Esophagus squamous epithelium (tissue), 5 donors: Measurements from ENCODE around the gene BABAM1. TPM values are rescaled to one million over a fixed set of nuclear protein-coding genes. Genes with fewer than 3 reads are reported as not detected.

Experiments
- DNase-seq: peaks from one replicate; lab custom pipeline; 2025; lab: John Stamatoyannopoulos, UW
- H3K27ac ChIP-seq, 4 donors: fragments of 200-600 bp; sonication (generic); one replicate each; pipeline ENCODE4 v1.5.1; 2016 to 2019; ENCODE audit warnings: mild to moderate bottlenecking in 1 of 4
- H3K27me3 ChIP-seq, 4 donors: fragments of 200-600 bp; sonication (generic); 1 replicate in 3 of 4; 2 replicates in 1 of 4; pipeline versions ENCODE4 v1.5.1 to v1.6.0; 2017 to 2021; ENCODE audit warnings: antibody characterized with exemption in 1 of 4
- H3K36me3 ChIP-seq, 3 donors: fragments of 200-600 bp; sonication (generic); one replicate each; pipeline ENCODE4 v1.5.1; 2016 to 2019
- H3K4me1 ChIP-seq, 3 donors: fragments of 200-600 bp; sonication (generic); one replicate each; pipeline ENCODE4 v1.5.1; 2017 to 2019
- H3K4me3 ChIP-seq, 4 donors: fragments of 200-600 bp; sonication (generic); 1 replicate in 3 of 4; 2 replicates in 1 of 4; pipeline ENCODE4 v1.5.1; 2016 to 2019; ENCODE audit warnings: mild to moderate bottlenecking in 2 of 4, moderate library complexity in 1 of 4
- H3K9me3 ChIP-seq, 3 donors: fragments of 200-600 bp; sonication (generic); one replicate each; pipeline ENCODE4 v1.5.1; 2016 to 2019
- CTCF ChIP-seq, 6 experiments: fragments of 450-650 bp in 4 of 6; fragments of 200-600 bp in 2 of 6; sonication (generic) in 2 of 6; IDR thresholded peaks; one replicate each; pipeline ENCODE4 v1.5.1; 2016 to 2019; ENCODE audit warnings: antibody characterized with exemption in 6 of 6, mild to moderate bottlenecking in 4 of 6, moderate library complexity in 4 of 6
- POLR2A ChIP-seq, 4 donors: fragments of 450-650 bp; IDR thresholded peaks; one replicate each; pipeline ENCODE4 v1.6.1; 2017; ENCODE audit warnings: antibody characterized with exemption in 4 of 4, mild to moderate bottlenecking in 4 of 4, moderate library complexity in 3 of 4
- WGBS, 2 donors: methylation state at CpG; one replicate each; pipeline ENCODE4 v1.1.5; 2018; 5-methylcytosine and 5-hydroxymethylcytosine counted together
- intact Hi-C: fragments of 100-400 bp; cut with DNase I; formaldehyde crosslinking; loops from one replicate; pipeline ENCODE4 v1.15.0; 2022
- total RNA-seq, 4 donors: library from RNA; depleted of rRNA; stranded (reverse); fragments of >200 nt; gene quantifications; one replicate each; pipeline ENCODE4 v1.1.0, GENCODE V29; 2016
- donor health status: DM: yes; HTN: yes; CAD: no.

BABAM1 gene
- total RNA-seq, 4 donors from 2014 or later = 29.1 to 55.8 (median 53.1) TPM

GRCh38 chr19:17243211-17243829 is 23.9 kb upstream of the BABAM1 start:
- intact Hi-C loops = no loop called here
- Histone ChIP-seq H3K27me3 (no peaks in the 10 kb centered on the region), H3K27ac (peak overlapping the region; percentile 88 to 94 (median 92)), H3K36me3 (peaks cover 0 to 31% (median 5%) of the 10 kb centered on the region in 3 donors), H3K4me3 (peak overlapping the region; percentile 81 to 95 (median 90)), H3K4me1 (peaks cover 23 to 70% (median 36%) of the 10 kb centered on the region in 3 donors), H3K9me3 (no peaks in the 10 kb centered on the region)
- WGBS, 2 donors = 60 to 100% methylated on average over 1 of the region's 8 CpGs
- no peak for DNase-seq
- TF ChIP-seq POLR2A (IDR thresholded peaks at IDR 0.05) = no peak
- TF ChIP-seq CTCF (IDR thresholded peaks at IDR 0.05) = no peak

- intact Hi-C loops = no loop called here
- no peaks in the 10 kb centered on the region for H3K27me3 ChIP-seq
- peak overlapping the region; percentile 88 to 94 (median 92) for H3K27ac ChIP-seq
- H3K36me3 ChIP-seq = peaks cover 0 to 24% (median under 1%) of the 10 kb centered on the region in 3 donors
- no peak for TF ChIP-seq POLR2A (IDR thresholded peaks at IDR 0.05)
- TF ChIP-seq CTCF (IDR thresholded peaks at IDR 0.05) = no peak
- H3K4me3 ChIP-seq = peak overlapping the region; percentile 81 to 95 (median 90)
- no peaks in the 10 kb centered on the region for H3K9me3 ChIP-seq
- H3K4me1 ChIP-seq = peaks cover 23 to 77% (median 41%) of the 10 kb centered on the region in 3 donors
- DNase-seq = no peak
- WGBS, 2 donors = 0 to 9% methylated on average over 2 to 8 of the region's 52 CpGs
Measured at GRCh38 chr19:17243830-17244617, 23.2 kb upstream of the BABAM1 start.

GRCh38 chr19:17244618-17245534 is 22.4 kb upstream of the BABAM1 start:
- TF ChIP-seq POLR2A (IDR thresholded peaks at IDR 0.05) (no peak), CTCF (IDR thresholded peaks at IDR 0.05) (no peak)
- Histone ChIP-seq H3K9me3 (no peaks in the 10 kb centered on the region), H3K4me1 (peaks cover 23 to 85% (median 41%) of the 10 kb centered on the region in 3 donors), H3K4me3 (peak overlapping the region; percentile 81 to 95 (median 90)), H3K27ac (peak overlapping the region; percentile 88 to 94 (median 92)), H3K27me3 (no peaks in the 10 kb centered on the region), H3K36me3 (peaks cover 0 to 15% (median 0%) of the 10 kb centered on the region in 3 donors)
- intact Hi-C loops = no loop called here
- DNase-seq = no peak
- WGBS, 2 donors = 8% methylated on average over 4 of the region's 100 CpGs; no CpG with 5 or more reads in 1 of the 2 donors

- H3K4me3 ChIP-seq = peak within 1 kb of the TSS; percentile 81 to 95 (median 90)
- H3K27ac ChIP-seq = peak within 1 kb of the TSS; percentile 90 to 94 (median 92)
- H3K27me3 ChIP-seq = no peaks in the 10 kb centered on the region
- H3K9me3 ChIP-seq = no peaks in the 10 kb centered on the region
- no peak for DNase-seq
- intact Hi-C loops = no loop called here
- H3K36me3 ChIP-seq = peaks cover 0 to 9% (median 0%) of the 10 kb centered on the region in 3 donors
- H3K4me1 ChIP-seq = peaks cover 23 to 87% (median 41%) of the 10 kb centered on the region in 3 donors
- no CpG with 5 or more reads among the region's 72 CpGs for WGBS, 2 donors
- TF ChIP-seq CTCF (IDR thresholded peaks at IDR 0.05) = no peak
- TF ChIP-seq POLR2A (IDR thresholded peaks at IDR 0.05) = peak in 1 of 4 donors; percentile 20
Measured at GRCh38 chr19:17245535-17245984, 21.7 kb upstream of the BABAM1 start, which contains the start of gene NR2F6. Gene NR2F6, minus strand, starts transcription at chr19:17245919. Its CDS starts 699 bp downstream, at chr19:17245220.
